ENCODE data around the gene TMEM250. TPM values are rescaled to one million over a fixed set of nuclear protein-coding genes. Genes with fewer than 3 reads are reported as not detected.

Gene TMEM250
- total RNA-seq, 2 experiments from 2014 or later: 42.5 to 44.5 TPM

GRCh38 chr9:136143215-136144001, 24.7 kb upstream of the TMEM250 start:
- no peak overlapping the region for H3K27ac Mint-ChIP-seq
- no peaks in the 10 kb centered on the region for H3K36me3 Mint-ChIP-seq
- DNase-seq (no peak), ATAC-seq (no peak)
- no peak overlapping the region for H3K4me3 Mint-ChIP-seq
- no peaks in the 10 kb centered on the region for H3K9me3 Mint-ChIP-seq (ENCODE audit: low read depth)
- peaks cover 2% of the 10 kb centered on the region for H3K27me3 Mint-ChIP-seq
- CTCF ChIA-PET: interaction anchor here (0.7 kb wide), 1 partner anchor 124 kb away, joined by 3 read pairs; no protein-coding TSS in a partner anchor
- no peaks in the 10 kb centered on the region for H3K4me1 Mint-ChIP-seq

DNA sequence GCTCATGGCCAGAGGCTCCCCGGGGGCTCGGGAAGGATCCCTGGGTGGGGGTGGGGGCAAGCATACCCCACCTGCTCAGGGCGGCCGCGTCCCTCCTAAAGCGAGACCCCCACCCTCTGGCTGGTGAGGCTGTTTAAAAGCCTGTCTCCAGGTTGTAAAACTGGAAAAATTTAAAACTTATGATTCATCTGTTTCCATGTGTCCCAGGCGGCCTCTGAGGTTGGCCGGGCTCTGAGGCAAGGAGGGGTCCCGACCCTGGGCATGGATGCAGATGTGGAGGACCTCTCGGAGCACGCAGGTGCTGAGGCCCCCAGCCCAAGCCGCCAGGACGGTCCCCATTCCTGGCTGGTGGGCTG, 24.2 kb upstream of the TMEM250 start:
- peaks cover 2% of the 10 kb centered on the region for H3K27me3 Mint-ChIP-seq
- no peaks in the 10 kb centered on the region for H3K9me3 Mint-ChIP-seq (ENCODE audit: low read depth)
- no peaks in the 10 kb centered on the region for H3K36me3 Mint-ChIP-seq
- CTCF ChIA-PET: no interaction called here
- H3K4me1 Mint-ChIP-seq: no peaks in the 10 kb centered on the region
- ATAC-seq: no peak
- DNase-seq: no peak
- H3K4me3 Mint-ChIP-seq: no peak overlapping the region
- H3K27ac Mint-ChIP-seq: no peak overlapping the region

DNA sequence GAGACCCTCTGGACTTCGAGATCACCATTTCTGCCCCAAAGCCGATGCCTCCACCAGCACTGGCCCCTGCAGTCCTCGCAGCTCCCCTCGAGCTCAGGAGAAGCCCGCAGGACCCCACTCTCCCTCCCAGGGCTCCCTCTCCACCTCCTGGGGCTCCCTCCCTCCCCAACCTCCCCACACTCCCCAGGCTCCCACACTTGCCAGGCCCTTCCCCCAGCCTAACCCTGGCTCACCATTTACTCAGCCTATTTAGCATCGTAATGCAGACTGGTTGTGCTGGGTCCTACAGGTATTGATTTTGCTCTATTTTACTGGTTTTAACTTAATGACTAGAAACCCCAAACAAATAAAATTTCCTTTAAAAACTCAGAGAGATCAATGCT, 23.7 kb upstream of the TMEM250 start:
- Mint-ChIP-seq H3K9me3 (ENCODE audit: low read depth) (no peaks in the 10 kb centered on the region), H3K4me3 (no peak overlapping the region), H3K27me3 (peaks cover 2% of the 10 kb centered on the region), H3K36me3 (no peaks in the 10 kb centered on the region), H3K4me1 (no peaks in the 10 kb centered on the region), H3K27ac (no peak overlapping the region)
- ATAC-seq: no peak
- CTCF ChIA-PET: no interaction called here
- DNase-seq: no peak

DNA sequence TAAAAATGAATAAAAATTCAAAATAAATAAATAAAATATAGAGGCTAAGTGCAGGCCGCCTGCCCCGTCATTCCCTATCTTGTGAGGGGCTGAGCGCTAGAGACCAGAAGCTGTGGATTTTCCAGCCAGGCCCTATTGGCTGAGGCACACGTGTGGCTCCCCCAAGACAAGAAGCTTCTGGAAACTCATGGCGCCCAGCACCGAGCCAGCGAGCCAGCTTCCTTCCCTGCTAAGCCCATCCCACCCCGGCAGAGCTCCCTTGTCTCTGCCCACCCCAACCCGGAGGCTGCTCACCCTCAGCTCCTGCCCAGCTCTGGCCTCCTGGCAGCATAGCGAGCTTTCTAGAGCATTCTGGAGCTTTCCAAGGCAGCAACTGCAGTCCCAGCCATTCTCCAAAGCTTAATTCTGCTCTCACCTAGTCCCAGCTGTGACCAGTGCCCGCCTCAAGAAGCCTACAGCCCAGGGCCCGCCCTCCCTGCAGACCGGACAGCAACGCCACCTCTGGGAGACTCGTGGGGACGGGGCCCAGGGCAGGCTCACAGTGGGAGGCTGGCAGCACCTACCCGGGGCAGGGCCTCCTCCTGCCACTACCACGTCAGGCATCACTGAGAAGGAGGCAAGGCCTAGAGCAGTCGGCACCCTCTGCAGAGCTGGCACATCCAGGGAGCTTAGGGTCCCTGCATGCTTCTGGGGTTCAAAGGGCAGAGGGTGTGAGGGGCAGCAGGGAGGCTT, 23.2 kb upstream of the TMEM250 start:
- Mint-ChIP-seq H3K27ac (no peak overlapping the region), H3K9me3 (ENCODE audit: low read depth) (no peaks in the 10 kb centered on the region), H3K36me3 (no peaks in the 10 kb centered on the region), H3K4me3 (no peak overlapping the region), H3K27me3 (peaks cover 2% of the 10 kb centered on the region), H3K4me1 (no peaks in the 10 kb centered on the region)
- no peak for DNase-seq
- CTCF ChIA-PET: no interaction called here
- ATAC-seq: no peak

DNA sequence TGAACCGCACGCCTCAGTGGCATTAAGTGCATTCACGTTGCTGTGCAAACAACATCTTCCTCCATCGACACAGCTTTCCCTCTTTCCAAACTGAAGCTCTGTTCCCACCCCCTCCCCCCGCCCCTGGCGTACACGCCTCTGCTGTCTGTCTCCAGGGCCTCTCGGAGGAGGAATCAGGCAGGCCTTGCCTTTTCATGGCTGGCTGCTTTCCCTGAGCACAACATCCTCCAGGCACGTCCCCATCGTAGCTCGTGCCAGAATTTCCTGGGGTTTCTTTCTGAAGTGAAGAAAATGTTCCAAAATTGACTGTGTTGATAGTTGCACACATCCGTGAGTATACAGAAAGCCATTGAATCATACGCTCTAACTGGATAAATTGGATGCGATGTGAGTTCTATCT, 22.3 kb upstream of the TMEM250 start:
- DNase-seq: no peak
- H3K36me3 Mint-ChIP-seq: no peaks in the 10 kb centered on the region
- no peaks in the 10 kb centered on the region for H3K4me1 Mint-ChIP-seq
- no peak for ATAC-seq
- no peak overlapping the region for H3K27ac Mint-ChIP-seq
- H3K4me3 Mint-ChIP-seq: no peak overlapping the region
- peaks cover 2% of the 10 kb centered on the region for H3K27me3 Mint-ChIP-seq
- CTCF ChIA-PET: no interaction called here
- H3K9me3 Mint-ChIP-seq (ENCODE audit: low read depth): no peaks in the 10 kb centered on the region

DNA sequence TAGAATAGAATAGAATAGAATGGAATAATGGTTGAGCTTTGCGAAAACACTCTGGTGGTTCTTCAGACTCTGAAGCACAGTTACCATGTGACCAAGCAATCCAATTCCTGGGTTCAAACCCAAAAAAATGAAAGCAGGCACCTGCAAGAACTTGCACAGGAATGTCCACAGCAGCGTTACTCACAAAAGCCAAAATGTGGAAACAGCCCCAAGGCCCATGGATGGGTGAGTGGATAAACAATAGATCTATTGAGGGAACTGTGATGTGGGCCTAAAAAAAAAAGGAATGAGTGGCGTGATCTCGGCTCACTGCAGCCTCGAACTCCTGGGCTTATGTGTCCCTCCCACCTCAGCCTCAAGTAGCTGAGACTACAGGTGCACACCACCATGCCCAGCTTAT, 21.4 kb upstream of the TMEM250 start:
- ATAC-seq (no peak), DNase-seq (no peak)
- Mint-ChIP-seq H3K36me3 (no peaks in the 10 kb centered on the region), H3K27me3 (peaks cover 2% of the 10 kb centered on the region), H3K9me3 (ENCODE audit: low read depth) (no peaks in the 10 kb centered on the region), H3K27ac (no peak overlapping the region), H3K4me1 (no peaks in the 10 kb centered on the region), H3K4me3 (no peak overlapping the region)
- CTCF ChIA-PET: interaction anchor here (1.2 kb wide), 1 partner anchor 11 kb away, joined by 4 read pairs; no protein-coding TSS in a partner anchor

GRCh38 chr9:136138566-136138965, 19.9 kb upstream of the TMEM250 start:
- CTCF ChIA-PET: interaction anchor here (1.3 to 2.4 kb wide), 3 partner anchors 16 to 171 kb away, joined by 3 to 11 read pairs (median 9); no protein-coding TSS in a partner anchor
- H3K4me1 Mint-ChIP-seq: no peaks in the 10 kb centered on the region
- H3K27ac Mint-ChIP-seq: no peak overlapping the region
- ATAC-seq (no peak), DNase-seq (peak; percentile 69)
- H3K36me3 Mint-ChIP-seq: no peaks in the 10 kb centered on the region
- H3K9me3 Mint-ChIP-seq (ENCODE audit: low read depth): no peaks in the 10 kb centered on the region
- H3K4me3 Mint-ChIP-seq: no peak overlapping the region
- H3K27me3 Mint-ChIP-seq: peaks cover 11% of the 10 kb centered on the region

GRCh38 chr9:136137321-136138265, 18.9 kb upstream of the TMEM250 start:
- Mint-ChIP-seq H3K9me3 (ENCODE audit: low read depth) (no peaks in the 10 kb centered on the region), H3K36me3 (no peaks in the 10 kb centered on the region), H3K27me3 (peaks cover 14% of the 10 kb centered on the region), H3K4me3 (no peak overlapping the region), H3K4me1 (no peaks in the 10 kb centered on the region), H3K27ac (no peak overlapping the region)
- CTCF ChIA-PET: interaction anchor here (1.3 to 2.4 kb wide), 3 partner anchors 13 to 170 kb away, joined by 3 to 11 read pairs (median 9); no protein-coding TSS in a partner anchor
- no peak for DNase-seq
- no peak for ATAC-seq

- Mint-ChIP-seq H3K9me3 (ENCODE audit: low read depth) (no peaks in the 10 kb centered on the region), H3K27ac (no peak overlapping the region), H3K36me3 (no peaks in the 10 kb centered on the region), H3K4me1 (no peaks in the 10 kb centered on the region), H3K4me3 (no peak overlapping the region), H3K27me3 (peaks cover 25% of the 10 kb centered on the region)
- CTCF ChIA-PET: no interaction called here
- ATAC-seq (no peak), DNase-seq (no peak)
Observed at GRCh38 chr9:136136127-136136925, 17.7 kb upstream of the TMEM250 start.

GRCh38 chr9:136135326-136136126, 16.9 kb upstream of the TMEM250 start:
- H3K4me1 Mint-ChIP-seq: no peaks in the 10 kb centered on the region
- no peaks in the 10 kb centered on the region for H3K36me3 Mint-ChIP-seq
- no peak for DNase-seq
- H3K27me3 Mint-ChIP-seq: peaks cover 30% of the 10 kb centered on the region
- H3K27ac Mint-ChIP-seq: no peak overlapping the region
- no peak for ATAC-seq
- H3K4me3 Mint-ChIP-seq: no peak overlapping the region
- CTCF ChIA-PET: no interaction called here
- H3K9me3 Mint-ChIP-seq (ENCODE audit: low read depth): no peaks in the 10 kb centered on the region

DNA sequence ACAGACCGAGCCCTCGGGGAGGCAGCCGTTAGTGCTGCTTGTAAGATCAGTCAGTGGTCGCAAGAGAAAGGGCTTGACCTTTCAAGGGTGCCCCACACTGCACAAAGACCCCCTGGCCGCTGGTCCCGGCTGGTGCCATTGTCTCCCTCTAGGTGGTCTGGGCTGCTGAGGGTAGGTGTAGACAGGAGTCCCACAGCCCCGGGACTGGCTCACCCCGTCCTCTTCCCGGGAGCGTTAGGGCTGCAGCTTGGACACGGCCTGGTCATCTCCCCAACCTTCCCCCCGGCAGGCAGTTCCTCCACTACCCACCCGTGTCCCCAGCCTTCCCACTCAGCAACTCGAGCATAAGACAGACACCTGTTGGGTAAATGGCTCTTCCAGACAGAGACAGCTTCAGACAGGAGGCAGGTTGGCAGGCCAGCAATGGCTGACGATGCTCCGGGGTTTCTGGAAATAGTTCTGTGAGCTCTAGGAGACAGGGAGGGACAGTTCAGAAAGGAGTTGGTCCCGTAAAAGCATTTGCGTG, 15.3 kb upstream of the TMEM250 start:
- no peak overlapping the region for H3K27ac Mint-ChIP-seq
- H3K27me3 Mint-ChIP-seq: peaks cover 34% of the 10 kb centered on the region
- H3K4me1 Mint-ChIP-seq: no peaks in the 10 kb centered on the region
- no peak for DNase-seq
- ATAC-seq: no peak
- CTCF ChIA-PET: interaction anchor here (0.6 kb wide), 1 partner anchor 12 kb away, joined by 4 read pairs; no protein-coding TSS in a partner anchor
- H3K36me3 Mint-ChIP-seq: no peaks in the 10 kb centered on the region
- no peaks in the 10 kb centered on the region for H3K9me3 Mint-ChIP-seq (ENCODE audit: low read depth)
- no peak overlapping the region for H3K4me3 Mint-ChIP-seq
